Mesodermal cell (in vitro differentiated cells): ENCODE data around the gene PKM. TPM values are rescaled to one million over a fixed set of nuclear protein-coding genes. Genes with fewer than 3 reads are reported as not detected.
A peak's percentile ranks its signal among the peaks of the same experiment; 100 is the strongest.
"Not testable (repeated sequence)": the region's sequence is repeated elsewhere in the genome, so short reads cannot be mapped to it uniquely, and the experiment has no call there.

Experiments used
- H3K27ac ChIP-seq: 2 replicates; pipeline ENCODE4 v1.7.0; 2013; ENCODE audit warnings: mild to moderate bottlenecking, low read depth, low read length, moderate library complexity; ENCODE audit not compliant: severe bottlenecking
- H3K36me3 ChIP-seq: 2 replicates; pipeline ENCODE4 v1.7.1; 2013; ENCODE audit warnings: mild to moderate bottlenecking, low read length, moderate library complexity; ENCODE audit not compliant: control insufficient read depth, insufficient read depth
- H3K4me1 ChIP-seq: one replicate; pipeline ENCODE4 v1.7.1; 2013; ENCODE audit warnings: mild to moderate bottlenecking, low read length; ENCODE audit not compliant: insufficient read depth, control insufficient read depth, poor library complexity, severe bottlenecking
- H3K4me3 ChIP-seq: 2 replicates; pipeline ENCODE4 v1.7.0; 2013; ENCODE audit warnings: low read length, control low read depth, mild to moderate bottlenecking; ENCODE audit not compliant: insufficient read depth, poor library complexity, severe bottlenecking; ENCODE audit errors: extremely low read depth
- H3K9me3 ChIP-seq: 2 replicates; pipeline ENCODE4 v1.7.1; 2013; ENCODE audit warnings: mild to moderate bottlenecking, low read length, moderate library complexity; ENCODE audit not compliant: control insufficient read depth
- WGBS, 2 experiments: methylation state at CpG; one replicate each; pipeline ENCODE4 v1.1.5; 2013; ENCODE audit warnings: missing lambda C conversion rate in 2 of 2; ENCODE audit not compliant: insufficient coverage in 2 of 2; 5-methylcytosine and 5-hydroxymethylcytosine counted together
- polyA plus RNA-seq, 2 experiments: library from polyadenylated mRNA; stranded (reverse); fragments of 50-300 nt; gene quantifications; one replicate each; pipeline ENCODE4 v1.2.3, GENCODE V29; 2013

PKM gene
- polyA plus RNA-seq (2013, experiment 1 of 2), result 1,291 TPM
- 1,080 TPM for polyA plus RNA-seq (2013, experiment 2 of 2)

DNA sequence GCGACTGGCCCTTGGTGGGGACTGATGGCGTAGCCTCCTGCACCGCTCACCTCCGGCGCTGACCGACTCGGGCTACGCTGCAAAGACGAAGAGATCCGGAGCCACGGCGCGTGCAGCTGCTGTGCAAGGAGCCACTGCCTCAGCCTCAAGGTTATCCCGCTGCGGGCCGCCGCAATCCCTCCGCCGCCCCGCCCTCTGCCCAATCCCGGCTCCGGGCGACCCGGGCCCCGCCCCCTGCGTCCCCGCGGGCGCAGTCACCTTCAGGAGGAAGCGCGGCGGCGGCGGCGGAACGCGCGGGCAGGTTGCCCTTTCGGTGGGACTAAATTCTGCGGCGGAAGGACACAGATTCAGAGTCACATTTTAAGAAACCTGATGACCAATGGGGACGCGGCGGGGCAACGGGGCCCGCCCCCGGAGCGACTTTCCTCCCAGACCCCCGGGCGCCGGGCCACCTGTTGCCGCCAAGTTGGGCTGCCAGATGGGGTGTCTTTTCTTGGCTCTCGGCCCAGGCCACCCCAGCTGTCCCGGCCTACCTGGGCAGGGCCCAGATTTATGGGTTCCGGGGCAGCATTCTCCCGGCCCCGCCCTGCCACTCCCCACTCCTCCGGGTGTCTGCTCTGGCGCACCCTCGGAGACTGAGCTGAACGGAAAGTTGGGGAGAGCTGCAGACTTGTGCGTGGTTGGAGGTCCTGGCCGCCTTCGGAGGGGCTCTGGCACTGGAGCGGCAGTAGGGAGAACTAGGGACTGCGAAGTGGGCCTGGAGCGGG, at the start of gene PKM:
Gene PKM, minus strand, starts transcription at position 125 of the 767 bp plus-strand sequence. CDS start 12,093 bp downstream, outside the sequence.
- H3K36me3 ChIP-seq, result peaks cover 11% of the 10 kb centered on the region
- WGBS, 2 experiments, result 0% methylated on average over 23 to 51 of the region's 67 CpGs
- no peaks in the 10 kb centered on the region for H3K9me3 ChIP-seq
- peak within 1 kb of the TSS; percentile 96 for H3K4me3 ChIP-seq
- peaks cover 36% of the 10 kb centered on the region for H3K4me1 ChIP-seq
- H3K27ac ChIP-seq, result peak within 1 kb of the TSS; percentile 89

DNA sequence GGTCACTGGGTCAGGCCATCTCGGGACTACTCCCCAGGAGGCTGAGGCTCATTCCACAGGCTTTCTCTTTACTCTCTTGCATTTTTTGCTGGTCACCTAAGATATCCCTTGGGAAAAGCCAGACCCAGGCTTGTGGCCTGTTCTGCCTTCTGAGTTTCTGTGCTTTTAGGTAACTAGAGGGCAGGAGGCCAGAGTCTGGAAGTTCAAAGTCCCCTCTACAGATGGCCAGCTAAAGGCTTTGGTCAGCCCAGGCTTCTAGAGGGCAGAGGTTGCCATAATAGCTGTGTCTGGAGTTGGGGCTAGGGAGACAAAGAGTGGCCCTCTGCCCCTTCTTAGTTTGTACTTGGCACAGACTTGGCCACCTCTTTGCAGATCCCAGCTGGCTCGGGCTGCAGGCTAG, 49.8 kb upstream of the PKM start:
- H3K4me3 ChIP-seq, result no peak overlapping the region
- 80 to 81% methylated on average over 1 to 2 of the region's 2 CpGs for WGBS, 2 experiments
- H3K36me3 ChIP-seq, result no peaks in the 10 kb centered on the region
- no peaks in the 10 kb centered on the region for H3K4me1 ChIP-seq
- no peak overlapping the region for H3K27ac ChIP-seq
- no peaks in the 10 kb centered on the region for H3K9me3 ChIP-seq

- Histone ChIP-seq H3K4me3 (no peak overlapping the region), H3K27ac (no peak overlapping the region), H3K4me1 (no peaks in the 10 kb centered on the region), H3K36me3 (no peaks in the 10 kb centered on the region), H3K9me3 (no peaks in the 10 kb centered on the region)
- 60% methylated on average over 1 of the region's 1 CpG; no CpG with 5 or more reads in 1 of the 2 experiments for WGBS, 2 experiments
These were observed 47.7 kb upstream of the PKM start for GRCh38 chr15:72278737-72279136.

- no peaks in the 10 kb centered on the region for H3K36me3 ChIP-seq
- H3K4me3 ChIP-seq, result no peak overlapping the region
- H3K9me3 ChIP-seq, result no peaks in the 10 kb centered on the region
- no peak overlapping the region for H3K27ac ChIP-seq
- H3K4me1 ChIP-seq, result peaks cover 3% of the 10 kb centered on the region
These were observed 45.3 kb upstream of the PKM start for GRCh38 chr15:72276326-72276700.

GRCh38 chr15:72275635-72276325, 44.8 kb upstream of the PKM start:
- H3K9me3 ChIP-seq, H3K36me3 ChIP-seq, H3K4me3 ChIP-seq, H3K27ac ChIP-seq, H3K4me1 ChIP-seq: not testable (repeated sequence)

- Histone ChIP-seq H3K36me3 (peaks cover 27% of the 10 kb centered on the region), H3K4me1 (peaks cover 4% of the 10 kb centered on the region), H3K9me3 (no peaks in the 10 kb centered on the region), H3K4me3 (peak overlapping the region; percentile 85), H3K27ac (no peak overlapping the region)
- WGBS, 2 experiments, result 44 to 47% methylated on average over 6 to 7 of the region's 10 CpGs
These were observed 42.0 kb upstream of the PKM start for GRCh38 chr15:72272997-72273352.

GRCh38 chr15:72272213-72272996, 41.4 kb upstream of the PKM start, which contains the start of gene PARP6:
PARP6 (minus strand) TSS chr15:72272554; CDS start chr15:72267477, 5,077 bp downstream.
- WGBS, 2 experiments, result 0 to 1% methylated on average over 53 to 77 of the region's 82 CpGs
- H3K4me3 ChIP-seq, result peak within 1 kb of the TSS; percentile 85

GRCh38 chr15:72271895-72272212, 40.9 kb upstream of the PKM start:
- peak overlapping the region; percentile 68 for H3K27ac ChIP-seq
- H3K4me3 ChIP-seq, result peak overlapping the region; percentile 85
- WGBS, 2 experiments, result 0 to 2% methylated on average over 10 to 13 of the region's 13 CpGs

More at GRCh38 chr15:72272213-72272996, 41.4 kb upstream of the PKM start, which contains the start of gene PARP6:
- Histone ChIP-seq H3K27ac (peak within 1 kb of the TSS; percentile 68), H3K4me1 (peaks cover 4% of the 10 kb centered on the region), H3K9me3 (no peaks in the 10 kb centered on the region), H3K36me3 (peaks cover 33% of the 10 kb centered on the region)

DNA sequence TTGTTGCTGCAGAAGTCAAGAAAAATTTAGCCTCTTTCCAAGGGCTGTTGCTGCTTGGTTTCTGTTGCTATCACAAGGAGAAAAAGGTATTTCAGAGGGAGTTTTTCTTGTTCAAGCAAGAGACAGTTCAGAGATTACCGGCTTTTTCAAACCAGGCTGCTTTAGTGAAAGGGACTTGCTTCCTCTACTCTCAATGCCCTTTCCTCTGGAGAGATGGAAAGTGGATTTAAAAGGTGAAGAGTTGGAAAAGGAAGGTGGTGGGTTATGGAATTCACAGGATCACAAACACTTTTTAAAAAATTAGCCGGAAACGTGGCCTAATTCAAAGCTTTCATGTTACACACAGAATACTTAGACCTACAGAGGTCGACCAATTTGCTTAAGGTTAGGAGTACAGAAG, 40.2 kb upstream of the PKM start:
- Histone ChIP-seq H3K4me1 (peaks cover 4% of the 10 kb centered on the region), H3K36me3 (peaks cover 45% of the 10 kb centered on the region), H3K9me3 (no peaks in the 10 kb centered on the region), H3K4me3 (peak overlapping the region; percentile 85), H3K27ac (no peak overlapping the region)
- no CpG with 5 or more reads among the region's 4 CpGs for WGBS, 2 experiments

More at GRCh38 chr15:72271895-72272212, 40.9 kb upstream of the PKM start:
- H3K9me3 ChIP-seq, result no peaks in the 10 kb centered on the region
- peaks cover 4% of the 10 kb centered on the region for H3K4me1 ChIP-seq
- H3K36me3 ChIP-seq, result peaks cover 39% of the 10 kb centered on the region

DNA sequence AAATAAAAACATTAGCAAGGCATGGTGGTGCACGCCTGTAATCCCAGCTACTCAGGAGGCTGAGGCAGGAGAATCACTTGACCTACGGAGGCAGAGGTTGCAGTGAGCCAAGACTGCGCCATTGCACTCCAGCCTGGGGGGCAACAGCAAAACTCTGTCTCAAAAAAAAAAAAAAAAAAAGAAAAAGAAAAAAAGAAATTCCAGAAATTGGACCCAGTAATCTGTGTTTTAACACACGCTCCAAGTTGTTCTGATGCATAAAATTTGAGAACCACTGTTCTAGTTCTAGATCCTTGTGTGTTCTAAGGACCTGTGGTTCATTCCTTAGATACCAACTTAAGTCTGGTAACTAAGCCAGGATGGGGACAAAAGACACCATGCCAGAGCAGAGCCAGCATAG, 38.7 kb upstream of the PKM start:
- Histone ChIP-seq H3K4me3 (no peak overlapping the region), H3K9me3 (no peaks in the 10 kb centered on the region), H3K4me1 (peaks cover 4% of the 10 kb centered on the region), H3K27ac (no peak overlapping the region), H3K36me3 (peaks cover 60% of the 10 kb centered on the region)
- WGBS, 2 experiments, result 93 to 100% methylated on average over 2 to 4 of the region's 4 CpGs
